ENCODE results near the gene USP1. TPM values are rescaled to one million over a fixed set of nuclear protein-coding genes. Genes with fewer than 3 reads are reported as not detected.

The USP1 gene
- total RNA-seq, 1 experiment from 2014 or later, result 42.9 TPM

DNA sequence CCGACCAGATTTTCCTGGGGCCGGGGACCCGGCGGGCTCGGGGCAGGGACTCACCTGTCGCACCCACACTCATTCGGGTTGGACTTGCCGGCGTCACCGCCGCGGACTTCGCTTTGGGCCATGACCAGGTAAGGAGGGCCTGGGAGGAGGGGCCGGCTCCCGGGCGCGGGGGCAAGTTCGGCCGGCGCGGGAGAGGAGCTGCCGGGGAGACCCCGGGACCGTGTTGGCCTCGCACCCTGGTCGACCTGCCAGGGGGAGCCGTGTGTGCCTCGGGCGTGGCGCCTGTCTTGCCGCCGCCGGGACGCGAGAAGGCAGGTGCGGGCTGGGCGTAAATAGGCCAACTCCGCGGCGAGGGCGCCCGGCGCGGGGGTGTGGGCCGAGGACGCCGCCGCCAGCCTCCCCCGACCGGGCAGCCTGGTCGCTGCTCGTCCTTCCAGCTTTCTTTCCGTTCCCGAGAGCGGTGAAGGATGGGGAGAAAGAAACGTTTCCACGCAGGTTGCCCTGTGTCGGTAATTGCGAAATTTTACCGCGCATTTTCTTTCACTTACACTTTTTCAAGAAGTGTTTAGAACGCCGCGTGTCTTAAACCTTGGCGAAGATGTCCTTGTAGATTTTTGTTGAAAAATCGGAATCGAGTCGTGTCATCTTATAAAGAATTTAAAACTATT lies 558 bp downstream of the USP1 start:
- Histone ChIP-seq H3K9me3 (ENCODE audit: control insufficient read depth, insufficient read depth, low read depth, low read length) (no peaks in the 10 kb centered on the region), H3K27ac (ENCODE audit: low read length) (peak overlapping the region; percentile 90), H3K4me1 (ENCODE audit: control insufficient read depth, insufficient read depth, low read length) (peaks cover 13% of the 10 kb centered on the region), H3K4me3 (ENCODE audit: low read depth in 2 of 2, low read length in 2 of 2) (peak overlapping the region; percentile 84 to 95), H3K27me3 (ENCODE audit: control insufficient read depth, insufficient read depth, low read length) (no peaks in the 10 kb centered on the region), H3K36me3 (ENCODE audit: control insufficient read depth, insufficient read depth, low read length) (peaks cover 24% of the 10 kb centered on the region)
- CTCF ChIA-PET, result no interaction called here
- TF ChIP-seq REST (IDR thresholded peaks at IDR 0.05; ENCODE audit: insufficient read depth in 1 of 2, low read depth in 2 of 2, low read length in 1 of 2) (no peak), POLR2AphosphoS5 (IDR thresholded peaks at IDR 0.05; ENCODE audit: low read depth, low read length) (no peak), TCF7L2 (IDR thresholded peaks at IDR 0.05; ENCODE audit: low read depth, low read length) (no peak), CTCF (IDR thresholded peaks at IDR 0.05) (no peak), SIN3A (IDR thresholded peaks at IDR 0.05; ENCODE audit: borderline replicate concordance, insufficient read depth, low read depth, low read length) (no peak)
- ATAC-seq, result 0 out of 2 replicates have a peak, but pooled peaks have one; percentile 3
- POLR2A ChIA-PET, result interaction anchor here (0.6 kb wide), 1 partner anchor 254 kb away, joined by 3 read pairs; no protein-coding TSS in a partner anchor
- BruUV-seq (replicated peaks), result no TSS peak
- intact Hi-C loops (cut with micrococcal nuclease; ENCODE audit: unreplicated experiment), result no loop called here
- in situ Hi-C loops (cut with HindIII; ENCODE audit: low pct_unique_long_range_greater_than_20kb, low sequenced_read_pairs), result no loop called here
- DNase-seq (ENCODE audit: low read depth, low spot score), result no peak

- Histone ChIP-seq H3K4me3 (ENCODE audit: low read depth in 2 of 2, low read length in 2 of 2) (peak overlapping the region; percentile 84 to 95), H3K9me3 (ENCODE audit: control insufficient read depth, insufficient read depth, low read depth, low read length) (no peaks in the 10 kb centered on the region), H3K27me3 (ENCODE audit: control insufficient read depth, insufficient read depth, low read length) (no peaks in the 10 kb centered on the region), H3K36me3 (ENCODE audit: control insufficient read depth, insufficient read depth, low read length) (peaks cover 27% of the 10 kb centered on the region), H3K4me1 (ENCODE audit: control insufficient read depth, insufficient read depth, low read length) (peaks cover 13% of the 10 kb centered on the region), H3K27ac (ENCODE audit: low read length) (peak overlapping the region; percentile 90)
- intact Hi-C loops (cut with micrococcal nuclease; ENCODE audit: unreplicated experiment), result no loop called here
- in situ Hi-C loops (cut with HindIII; ENCODE audit: low pct_unique_long_range_greater_than_20kb, low sequenced_read_pairs), result no loop called here
- ChIA-PET POLR2A (no interaction called here), CTCF (no interaction called here)
- DNase-seq (ENCODE audit: low read depth, low spot score) (no peak), ATAC-seq (no peak)
- BruUV-seq (replicated peaks), result no TSS peak
- TF ChIP-seq SIN3A (IDR thresholded peaks at IDR 0.05; ENCODE audit: borderline replicate concordance, insufficient read depth, low read depth, low read length), result no peak
- no peak for TF ChIP-seq CTCF (IDR thresholded peaks at IDR 0.05)
- TF ChIP-seq REST (IDR thresholded peaks at IDR 0.05; ENCODE audit: insufficient read depth in 1 of 2, low read depth in 2 of 2, low read length in 1 of 2), result no peak
- TF ChIP-seq POLR2AphosphoS5 (IDR thresholded peaks at IDR 0.05; ENCODE audit: low read depth, low read length), result no peak
- no peak for TF ChIP-seq TCF7L2 (IDR thresholded peaks at IDR 0.05; ENCODE audit: low read depth, low read length)
Measured at GRCh38 chr1:62438163-62438562, 1.3 kb downstream of the USP1 start.
